DMS 273 (cell line): Measurements from ENCODE around the gene DYNLT2.
"Not testable (repeated sequence)": the region's sequence is repeated elsewhere in the genome, so short reads cannot be mapped to it uniquely, and the experiment has no call there.

Experiments used
- DNase-seq: peaks from one replicate; lab custom pipeline; 2025; ENCODE audit not compliant: unreplicated experiment; lab: John Stamatoyannopoulos, UW

DYNLT2 gene

GRCh38 chr6:169783971-169784820 is 32.8 kb upstream of the DYNLT2 start:
- DNase-seq = no peak

- no peak for DNase-seq
These were observed 32.0 kb upstream of the DYNLT2 start for GRCh38 chr6:169783401-169783800.

GRCh38 chr6:169782966-169783365 is 31.6 kb upstream of the DYNLT2 start:
- no peak for DNase-seq

- no peak for DNase-seq
These were observed 29.3 kb upstream of the DYNLT2 start for GRCh38 chr6:169780571-169781091.

- no peak for DNase-seq
These were observed 28.5 kb upstream of the DYNLT2 start for GRCh38 chr6:169779896-169780295.

- DNase-seq = no peak
These were observed 27.9 kb upstream of the DYNLT2 start for GRCh38 chr6:169779092-169779815.

- DNase-seq = no peak
These were observed 27.3 kb upstream of the DYNLT2 start for GRCh38 chr6:169778646-169779045.

- no peak for DNase-seq
These were observed 26.5 kb upstream of the DYNLT2 start for GRCh38 chr6:169777896-169778295.

- DNase-seq = no peak
These were observed 25.0 kb upstream of the DYNLT2 start for GRCh38 chr6:169776379-169776778.

GRCh38 chr6:169775321-169775720 is 23.9 kb upstream of the DYNLT2 start:
- no peak for DNase-seq

GRCh38 chr6:169774347-169774746 is 23.0 kb upstream of the DYNLT2 start:
- DNase-seq = peak; percentile 13

GRCh38 chr6:169766921-169767736 is 15.8 kb upstream of the DYNLT2 start:
- no peak for DNase-seq

GRCh38 chr6:169766232-169766631 is 14.9 kb upstream of the DYNLT2 start:
- no peak for DNase-seq

- not testable (repeated sequence) for DNase-seq
These were observed 14.4 kb upstream of the DYNLT2 start for GRCh38 chr6:169765789-169766188.

GRCh38 chr6:169763881-169764280 is 12.5 kb upstream of the DYNLT2 start:
- DNase-seq = no peak

GRCh38 chr6:169763308-169763707 is 11.9 kb upstream of the DYNLT2 start:
- DNase-seq = no peak

- no peak for DNase-seq
These were observed 3.8 kb upstream of the DYNLT2 start for GRCh38 chr6:169755162-169755561.

GRCh38 chr6:169752074-169752623 is 777 bp upstream of the DYNLT2 start:
- DNase-seq = no peak

- no peak for DNase-seq
These were observed 4.8 kb downstream of the DYNLT2 start for GRCh38 chr6:169746556-169746955.

- no peak for DNase-seq
These were observed 6.0 kb downstream of the DYNLT2 start for GRCh38 chr6:169745405-169745804.

GRCh38 chr6:169741344-169741743 is 10.0 kb downstream of the DYNLT2 start:
- DNase-seq = no peak
